Measurements from ENCODE around the gene DCAF7. TPM values are rescaled to one million over a fixed set of nuclear protein-coding genes. Genes with fewer than 3 reads are reported as not detected.

DCAF7 gene
- total and polyA plus RNA-seq, 5 donors from 2014 or later: 41.0 to 89.4 (median 68.2) TPM

- H3K27ac Mint-ChIP-seq: peak overlapping the region; percentile 31 to 92 (median 83)
- Histone ChIP-seq H3K27ac (ENCODE audit: insufficient read depth, low read length, poor library complexity, severe bottlenecking) (no peak overlapping the region), H3K9me3 (ENCODE audit: control insufficient read depth in 2 of 2, low read length in 2 of 2) (no peaks in the 10 kb centered on the region), H3K27me3 (ENCODE audit: control insufficient read depth, insufficient read depth, low read length) (no peaks in the 10 kb centered on the region), H3K36me3 (ENCODE audit: control insufficient read depth, insufficient read depth, low read length) (peaks cover 47% of the 10 kb centered on the region), H3K4me3 (ENCODE audit: low read depth, low read length) (no peak overlapping the region), H3K4me1 (ENCODE audit: control insufficient read depth, insufficient read depth, low read length, poor library complexity, severe bottlenecking) (no peaks in the 10 kb centered on the region)
- no peaks in the 10 kb centered on the region for H3K9me3 Mint-ChIP-seq
- peak overlapping the region in 1 of 4 donors; percentile 28 for H3K4me3 Mint-ChIP-seq
- peaks cover 40% of the 10 kb centered on the region for H3K36me3 Mint-ChIP-seq
- peak in 1 of 3 donors; percentile 27 for DNase-seq
- H3K4me1 Mint-ChIP-seq: peaks cover 5 to 28% (median 13%) of the 10 kb centered on the region in 4 donors
- no peak for ATAC-seq (ENCODE audit: low read depth in 2 of 2)
- peaks cover 4% of the 10 kb centered on the region for H3K27me3 Mint-ChIP-seq
Measured at GRCh38 chr17:63609816-63610573, 59.7 kb downstream of the DCAF7 start.

GRCh38 chr17:63610854-63611253 lies 60.6 kb downstream of the DCAF7 start:
- Histone ChIP-seq H3K27me3 (ENCODE audit: control insufficient read depth, insufficient read depth, low read length) (no peaks in the 10 kb centered on the region), H3K36me3 (ENCODE audit: control insufficient read depth, insufficient read depth, low read length) (peaks cover 38% of the 10 kb centered on the region), H3K27ac (ENCODE audit: insufficient read depth, low read length, poor library complexity, severe bottlenecking) (no peak overlapping the region), H3K4me3 (ENCODE audit: low read depth, low read length) (no peak overlapping the region), H3K4me1 (ENCODE audit: control insufficient read depth, insufficient read depth, low read length, poor library complexity, severe bottlenecking) (no peaks in the 10 kb centered on the region), H3K9me3 (ENCODE audit: control insufficient read depth in 2 of 2, low read length in 2 of 2) (no peaks in the 10 kb centered on the region)
- Mint-ChIP-seq H3K36me3 (peaks cover 33% of the 10 kb centered on the region), H3K9me3 (no peaks in the 10 kb centered on the region), H3K27ac (peak overlapping the region; percentile 31 to 83 (median 74)), H3K27me3 (peaks cover 4% of the 10 kb centered on the region), H3K4me1 (peaks cover 4 to 26% (median 13%) of the 10 kb centered on the region in 4 donors), H3K4me3 (no peak overlapping the region)
- no peak for ATAC-seq (ENCODE audit: low read depth in 2 of 2)
- DNase-seq: no peak

- Histone ChIP-seq H3K36me3 (ENCODE audit: control insufficient read depth, insufficient read depth, low read length) (peaks cover 33% of the 10 kb centered on the region), H3K9me3 (ENCODE audit: control insufficient read depth in 2 of 2, low read length in 2 of 2) (no peaks in the 10 kb centered on the region), H3K27me3 (ENCODE audit: control insufficient read depth, insufficient read depth, low read length) (no peaks in the 10 kb centered on the region), H3K4me1 (ENCODE audit: control insufficient read depth, insufficient read depth, low read length, poor library complexity, severe bottlenecking) (no peaks in the 10 kb centered on the region), H3K27ac (ENCODE audit: insufficient read depth, low read length, poor library complexity, severe bottlenecking) (no peak overlapping the region), H3K4me3 (ENCODE audit: low read depth, low read length) (no peak overlapping the region)
- no peaks in the 10 kb centered on the region for H3K9me3 Mint-ChIP-seq
- H3K27ac Mint-ChIP-seq: peak overlapping the region in 2 of 3 donors; percentile 31 to 74
- peaks cover 28% of the 10 kb centered on the region for H3K36me3 Mint-ChIP-seq
- H3K4me1 Mint-ChIP-seq: peaks cover 4 to 25% (median 13%) of the 10 kb centered on the region in 4 donors
- ATAC-seq (ENCODE audit: low read depth in 2 of 2) (peak; percentile 23 to 35), DNase-seq (peak in 1 of 3 donors; percentile 73)
- H3K4me3 Mint-ChIP-seq: no peak overlapping the region
- peaks cover 4% of the 10 kb centered on the region for H3K27me3 Mint-ChIP-seq
Measured at GRCh38 chr17:63611354-63611753, 61.1 kb downstream of the DCAF7 start.

- DNase-seq (no peak), ATAC-seq (ENCODE audit: low read depth in 2 of 2) (no peak)
- Histone ChIP-seq H3K27me3 (ENCODE audit: control insufficient read depth, insufficient read depth, low read length) (no peaks in the 10 kb centered on the region), H3K4me3 (ENCODE audit: low read depth, low read length) (no peak overlapping the region), H3K4me1 (ENCODE audit: control insufficient read depth, insufficient read depth, low read length, poor library complexity, severe bottlenecking) (no peaks in the 10 kb centered on the region), H3K27ac (ENCODE audit: insufficient read depth, low read length, poor library complexity, severe bottlenecking) (no peak overlapping the region), H3K9me3 (ENCODE audit: control insufficient read depth in 2 of 2, low read length in 2 of 2) (no peaks in the 10 kb centered on the region), H3K36me3 (ENCODE audit: control insufficient read depth, insufficient read depth, low read length) (peaks cover 11% of the 10 kb centered on the region)
- Mint-ChIP-seq H3K27ac (no peak overlapping the region), H3K4me1 (peaks cover 4 to 25% (median 13%) of the 10 kb centered on the region in 4 donors), H3K4me3 (no peak overlapping the region), H3K27me3 (peaks cover 4% of the 10 kb centered on the region), H3K36me3 (peaks cover 11% of the 10 kb centered on the region), H3K9me3 (no peaks in the 10 kb centered on the region)
Measured at GRCh38 chr17:63613663-63614062, 63.4 kb downstream of the DCAF7 start.

GRCh38 chr17:63621229-63621683 lies 71.0 kb downstream of the DCAF7 start:
- Mint-ChIP-seq H3K4me3 (peak overlapping the region; percentile 93 to 96 (median 93)), H3K36me3 (no peaks in the 10 kb centered on the region), H3K27me3 (no peaks in the 10 kb centered on the region), H3K4me1 (peaks cover 18 to 41% (median 34%) of the 10 kb centered on the region in 4 donors), H3K9me3 (no peaks in the 10 kb centered on the region), H3K27ac (peak overlapping the region; percentile 5 to 28 (median 9))
- Histone ChIP-seq H3K4me3 (ENCODE audit: low read depth, low read length) (peak overlapping the region; percentile 60), H3K27ac (ENCODE audit: insufficient read depth, low read length, poor library complexity, severe bottlenecking) (peak overlapping the region; percentile 71), H3K4me1 (ENCODE audit: control insufficient read depth, insufficient read depth, low read length, poor library complexity, severe bottlenecking) (peaks cover 29% of the 10 kb centered on the region), H3K36me3 (ENCODE audit: control insufficient read depth, insufficient read depth, low read length) (no peaks in the 10 kb centered on the region), H3K27me3 (ENCODE audit: control insufficient read depth, insufficient read depth, low read length) (no peaks in the 10 kb centered on the region), H3K9me3 (ENCODE audit: control insufficient read depth in 2 of 2, low read length in 2 of 2) (no peaks in the 10 kb centered on the region)
- DNase-seq (no peak), ATAC-seq (ENCODE audit: low read depth in 2 of 2) (no peak)

GRCh38 chr17:63621684-63622573 lies 71.7 kb downstream of the DCAF7 start, which contains the start of gene MAP3K3:
MAP3K3 (plus strand) TSS chr17:63622417; CDS start chr17:63622760, 343 bp downstream.
- Histone ChIP-seq H3K36me3 (ENCODE audit: control insufficient read depth, insufficient read depth, low read length) (no peaks in the 10 kb centered on the region), H3K4me3 (ENCODE audit: low read depth, low read length) (peak within 1 kb of the TSS; percentile 85), H3K27ac (ENCODE audit: insufficient read depth, low read length, poor library complexity, severe bottlenecking) (peak within 1 kb of the TSS; percentile 71), H3K4me1 (ENCODE audit: control insufficient read depth, insufficient read depth, low read length, poor library complexity, severe bottlenecking) (peaks cover 31% of the 10 kb centered on the region), H3K27me3 (ENCODE audit: control insufficient read depth, insufficient read depth, low read length) (no peaks in the 10 kb centered on the region), H3K9me3 (ENCODE audit: control insufficient read depth in 2 of 2, low read length in 2 of 2) (no peaks in the 10 kb centered on the region)
- H3K27ac Mint-ChIP-seq: peak within 1 kb of the TSS; percentile 89 to 93 (median 93)
- peaks cover 4% of the 10 kb centered on the region for H3K36me3 Mint-ChIP-seq
- H3K4me3 Mint-ChIP-seq: peak within 1 kb of the TSS; percentile 98 to 99 (median 99)
- peak; percentile 93 to 94 for ATAC-seq (ENCODE audit: low read depth in 2 of 2)
- peaks cover 23 to 48% (median 40%) of the 10 kb centered on the region in 4 donors for H3K4me1 Mint-ChIP-seq
- peak; percentile 97 to 99 (median 98) for DNase-seq
- H3K9me3 Mint-ChIP-seq: no peaks in the 10 kb centered on the region
- no peaks in the 10 kb centered on the region for H3K27me3 Mint-ChIP-seq

GRCh38 chr17:63622574-63623390 lies 72.5 kb downstream of the DCAF7 start:
- peak overlapping the region; percentile 89 to 93 (median 90) for H3K27ac Mint-ChIP-seq
- no peaks in the 10 kb centered on the region for H3K9me3 ChIP-seq (ENCODE audit: control insufficient read depth in 2 of 2, low read length in 2 of 2)
- no peaks in the 10 kb centered on the region for H3K9me3 Mint-ChIP-seq
- no peaks in the 10 kb centered on the region for H3K36me3 ChIP-seq (ENCODE audit: control insufficient read depth, insufficient read depth, low read length)
- H3K36me3 Mint-ChIP-seq: peaks cover 4% of the 10 kb centered on the region
- H3K4me3 Mint-ChIP-seq: peak overlapping the region; percentile 98 to 99 (median 99)
- peaks cover 23 to 54% (median 44%) of the 10 kb centered on the region in 4 donors for H3K4me1 Mint-ChIP-seq
- peak overlapping the region; percentile 14 for H3K27ac ChIP-seq (ENCODE audit: insufficient read depth, low read length, poor library complexity, severe bottlenecking)
- H3K27me3 Mint-ChIP-seq: no peaks in the 10 kb centered on the region
- ATAC-seq (ENCODE audit: low read depth in 2 of 2) (peak; percentile 11 to 12), DNase-seq (peak; percentile 28 to 65 (median 55))
- peak overlapping the region; percentile 85 for H3K4me3 ChIP-seq (ENCODE audit: low read depth, low read length)
- H3K27me3 ChIP-seq (ENCODE audit: control insufficient read depth, insufficient read depth, low read length): no peaks in the 10 kb centered on the region
- H3K4me1 ChIP-seq (ENCODE audit: control insufficient read depth, insufficient read depth, low read length, poor library complexity, severe bottlenecking): peaks cover 35% of the 10 kb centered on the region

Data from CD4-positive, CD25-positive, alpha-beta regulatory T cell (primary cell).